Tibial artery (tissue), 4 donors: ENCODE measurements around the gene MACROD2.

ENCODE experiments used
- DNase-seq, 2 donors: peaks; one replicate each; pipeline ENCODE4 v3.0.0-alpha.2; 2019
- H3K27ac ChIP-seq, 2 donors: fragments of 200-600 bp; sonication (generic) in 1 of 2; 1 replicate in 1 of 2; 2 replicates in 1 of 2; pipeline ENCODE4 v1.5.1; 2018 to 2019; ENCODE audit warnings: mild to moderate bottlenecking in 1 of 2
- H3K27me3 ChIP-seq, 2 donors: fragments of 200-600 bp; sonication (generic) in 1 of 2; one replicate each; pipeline versions ENCODE4 v1.5.1 to v1.6.0; 2016 to 2019
- H3K36me3 ChIP-seq, 3 donors: fragments of 200-600 bp; sonication (generic) in 2 of 3; one replicate each; pipeline ENCODE4 v1.5.1; 2016 to 2019; ENCODE audit warnings: mild to moderate bottlenecking in 2 of 3
- H3K4me1 ChIP-seq, 4 donors: fragments of 200-600 bp; sonication (generic) in 2 of 4; 1 replicate in 3 of 4; 2 replicates in 1 of 4; pipeline ENCODE4 v1.5.1; 2016 to 2019
- H3K4me3 ChIP-seq, 2 donors: fragments of 200-600 bp; sonication (generic) in 1 of 2; 1 replicate in 1 of 2; 2 replicates in 1 of 2; pipeline ENCODE4 v1.5.1; 2018 to 2019; ENCODE audit warnings: mild to moderate bottlenecking in 2 of 2
- H3K9me3 ChIP-seq, 3 donors: fragments of 200-600 bp; sonication (generic) in 1 of 3; one replicate each; pipeline ENCODE4 v1.5.1; 2016 to 2019
- intact Hi-C: fragments of 100-400 bp; cut with DNase I; formaldehyde crosslinking; loops from one replicate; pipeline ENCODE4 v1.15.0; 2023; ENCODE audit warnings: low total_unique reads
- TF ChIP-seq, protein P1 (sequence below), 2 experiments: fragments of 200-600 bp in 1 of 2; fragments of 450-650 bp in 1 of 2; IDR thresholded peaks; one replicate each; pipeline ENCODE4 v1.5.1; 2017 to 2019; ENCODE audit warnings: antibody characterized with exemption in 2 of 2, mild to moderate bottlenecking in 1 of 2, moderate library complexity in 1 of 2

The MACROD2 gene

DNA sequence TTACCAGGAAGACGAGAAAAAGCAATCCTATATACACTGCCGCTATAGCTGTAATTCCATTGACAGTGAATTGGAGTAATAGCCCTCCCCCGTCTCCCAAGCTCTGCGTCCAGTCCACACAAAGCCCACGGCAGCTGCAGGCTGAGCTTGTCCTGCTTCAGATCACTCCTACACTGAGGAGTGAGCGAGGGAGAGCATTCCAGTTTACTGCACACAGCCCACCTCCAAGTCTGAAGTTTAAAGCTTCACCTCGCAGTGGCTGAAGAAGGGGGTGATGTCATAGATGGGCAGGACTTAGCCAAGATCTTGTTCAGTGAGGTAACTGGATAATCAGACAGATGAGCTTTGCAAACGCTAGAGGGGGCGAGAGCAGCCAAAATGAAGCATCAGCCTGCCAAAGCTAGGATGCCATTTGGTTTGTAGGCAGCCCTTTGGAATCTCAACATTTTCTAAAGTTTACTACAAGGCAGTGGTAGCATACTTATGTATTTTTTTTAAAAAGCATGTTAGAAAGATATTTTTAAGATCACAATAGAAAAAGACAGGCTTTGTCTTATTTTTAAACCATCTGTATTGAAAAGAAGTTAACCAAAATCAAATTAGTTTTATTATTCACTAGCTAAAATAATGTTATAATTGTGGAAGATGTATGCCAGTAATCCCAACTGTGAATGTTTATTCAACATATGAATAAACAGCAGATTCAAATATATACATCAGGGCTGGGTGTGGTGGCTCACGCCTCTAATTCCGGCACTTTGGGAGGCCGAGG, 342.3 kb downstream of the MACROD2 start, which contains the start of gene FLRT3:
TSS of gene FLRT3 (minus strand) at position 213 of the 772 bp plus-strand sequence. CDS start 10,106 bp downstream, outside the sequence.
- Histone ChIP-seq H3K27ac (peak within 1 kb of the TSS in 1 of 2 donors; percentile 33), H3K4me3 (peak within 1 kb of the TSS; percentile 44 to 50), H3K27me3 (no peaks in the 10 kb centered on the region), H3K4me1 (peaks cover 0 to 15% (median 3%) of the 10 kb centered on the region in 4 donors), H3K9me3 (no peaks in the 10 kb centered on the region), H3K36me3 (no peaks in the 10 kb centered on the region)
- peak; percentile 37 to 72 for DNase-seq
- intact Hi-C loops = no loop called here
- TF ChIP-seq, protein P1, sequence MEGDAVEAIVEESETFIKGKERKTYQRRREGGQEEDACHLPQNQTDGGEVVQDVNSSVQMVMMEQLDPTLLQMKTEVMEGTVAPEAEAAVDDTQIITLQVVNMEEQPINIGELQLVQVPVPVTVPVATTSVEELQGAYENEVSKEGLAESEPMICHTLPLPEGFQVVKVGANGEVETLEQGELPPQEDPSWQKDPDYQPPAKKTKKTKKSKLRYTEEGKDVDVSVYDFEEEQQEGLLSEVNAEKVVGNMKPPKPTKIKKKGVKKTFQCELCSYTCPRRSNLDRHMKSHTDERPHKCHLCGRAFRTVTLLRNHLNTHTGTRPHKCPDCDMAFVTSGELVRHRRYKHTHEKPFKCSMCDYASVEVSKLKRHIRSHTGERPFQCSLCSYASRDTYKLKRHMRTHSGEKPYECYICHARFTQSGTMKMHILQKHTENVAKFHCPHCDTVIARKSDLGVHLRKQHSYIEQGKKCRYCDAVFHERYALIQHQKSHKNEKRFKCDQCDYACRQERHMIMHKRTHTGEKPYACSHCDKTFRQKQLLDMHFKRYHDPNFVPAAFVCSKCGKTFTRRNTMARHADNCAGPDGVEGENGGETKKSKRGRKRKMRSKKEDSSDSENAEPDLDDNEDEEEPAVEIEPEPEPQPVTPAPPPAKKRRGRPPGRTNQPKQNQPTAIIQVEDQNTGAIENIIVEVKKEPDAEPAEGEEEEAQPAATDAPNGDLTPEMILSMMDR (IDR thresholded peaks at IDR 0.05) = peak; percentile 57 to 58

- intact Hi-C loops = loop anchor here (5.0 kb wide), 1 partner anchor 1590 kb away; no protein-coding TSS in a partner anchor
- Histone ChIP-seq H3K36me3 (no peaks in the 10 kb centered on the region), H3K4me3 (no peak overlapping the region), H3K27me3 (no peaks in the 10 kb centered on the region), H3K4me1 (peaks cover 0 to 3% (median under 1%) of the 10 kb centered on the region in 4 donors), H3K27ac (no peak overlapping the region), H3K9me3 (no peaks in the 10 kb centered on the region)
- DNase-seq = no peak
- TF ChIP-seq, protein P1 (IDR thresholded peaks at IDR 0.05) = no peak
Observed at GRCh38 chr20:14341801-14342200, 346.5 kb downstream of the MACROD2 start.

- H3K27me3 ChIP-seq = no peaks in the 10 kb centered on the region
- TF ChIP-seq, protein P1 (IDR thresholded peaks at IDR 0.05) = no peak
- no peaks in the 10 kb centered on the region for H3K4me1 ChIP-seq
- DNase-seq = no peak
- no peak overlapping the region for H3K27ac ChIP-seq
- intact Hi-C loops = loop anchor here (5.0 kb wide), 1 partner anchor 1589 kb away; no protein-coding TSS in a partner anchor
- H3K4me3 ChIP-seq = no peak overlapping the region
- no peaks in the 10 kb centered on the region for H3K9me3 ChIP-seq
- H3K36me3 ChIP-seq = no peaks in the 10 kb centered on the region
Observed at GRCh38 chr20:14342918-14343317, 347.6 kb downstream of the MACROD2 start.

DNA sequence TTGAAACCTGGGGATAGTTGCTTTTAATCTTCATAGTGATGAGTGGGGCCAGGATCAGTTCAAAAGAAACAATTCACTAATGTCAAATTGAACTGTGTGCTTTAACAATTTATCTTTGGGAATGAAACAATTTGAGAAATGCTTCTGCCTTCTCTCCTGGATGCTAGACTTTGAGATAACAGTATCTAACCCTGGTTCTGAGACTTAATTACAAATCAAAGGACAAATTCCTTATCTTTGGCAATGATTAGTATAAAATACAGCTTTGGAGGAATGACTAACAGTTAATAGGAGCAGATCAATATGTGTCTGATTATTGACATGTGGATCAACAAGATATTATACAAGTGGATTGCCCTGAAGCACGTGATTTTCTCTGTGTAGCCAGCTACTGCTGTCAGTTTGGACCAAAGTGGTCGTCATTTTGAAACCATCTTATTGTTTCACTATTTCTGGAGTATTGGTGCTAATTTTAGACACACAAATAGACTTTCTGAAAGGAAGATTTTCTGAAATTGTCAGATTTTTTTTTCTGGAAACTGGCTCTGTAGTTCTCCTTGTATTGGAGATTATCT, 348.3 kb downstream of the MACROD2 start:
- H3K27ac ChIP-seq = no peak overlapping the region
- DNase-seq = no peak
- H3K36me3 ChIP-seq = no peaks in the 10 kb centered on the region
- H3K4me1 ChIP-seq = no peaks in the 10 kb centered on the region
- H3K9me3 ChIP-seq = no peaks in the 10 kb centered on the region
- H3K27me3 ChIP-seq = no peaks in the 10 kb centered on the region
- intact Hi-C loops = loop anchor here (5.0 kb wide), 1 partner anchor 1589 kb away; no protein-coding TSS in a partner anchor
- no peak overlapping the region for H3K4me3 ChIP-seq
- TF ChIP-seq, protein P1 (IDR thresholded peaks at IDR 0.05) = no peak

DNA sequence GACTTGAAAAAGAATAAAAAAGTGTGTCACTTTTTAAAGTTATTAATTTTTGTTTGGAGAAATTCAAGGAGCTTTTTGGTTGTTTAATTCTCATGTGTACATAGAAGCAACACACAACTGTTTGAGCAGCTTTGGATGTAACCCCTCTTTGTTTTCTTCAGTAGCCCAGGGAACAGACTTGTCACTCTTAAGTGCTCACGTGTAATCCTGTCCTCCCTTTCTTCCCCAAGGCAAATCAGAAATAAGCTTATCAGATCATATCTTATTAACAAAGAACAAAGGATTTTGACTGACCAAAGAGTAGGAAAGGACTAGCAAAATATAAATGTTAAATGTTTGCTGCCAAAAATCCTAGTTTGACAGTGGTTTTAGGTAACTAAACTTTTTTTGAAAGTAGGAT, 349.4 kb downstream of the MACROD2 start:
- intact Hi-C loops = loop anchor here (5.0 kb wide), 1 partner anchor 1588 kb away; no protein-coding TSS in a partner anchor
- TF ChIP-seq, protein P1 (IDR thresholded peaks at IDR 0.05) = no peak
- Histone ChIP-seq H3K4me1 (no peaks in the 10 kb centered on the region), H3K36me3 (no peaks in the 10 kb centered on the region), H3K27me3 (no peaks in the 10 kb centered on the region), H3K4me3 (no peak overlapping the region), H3K27ac (no peak overlapping the region), H3K9me3 (no peaks in the 10 kb centered on the region)
- no peak for DNase-seq
